SK-N-MC (cell line): Measurements from ENCODE around the gene ZNF142.
A peak's percentile ranks its signal among the peaks of the same experiment; 100 is the strongest.

Source experiments
- DNase-seq: peaks from one replicate; pipeline ENCODE4 v3.0.0-alpha.2; 2011; ENCODE audit warnings: low read depth, low spot score
- H3K27ac ChIP-seq: fragments of 200-600 bp; sonication (generic); 2 replicates; pipeline ENCODE4 v1.5.1; 2016; ENCODE audit warnings: mixed run types
- H3K36me3 ChIP-seq: fragments of 200-600 bp; sonication (generic); 2 replicates; pipeline ENCODE4 v1.6.1; 2017; ENCODE audit warnings: antibody characterized with exemption, low read length, mixed read lengths; ENCODE audit not compliant: insufficient read depth
- H3K4me3 ChIP-seq: fragments of 200-600 bp; sonication (generic); 2 replicates; pipeline ENCODE4 v1.5.1; 2016
- H3K9ac ChIP-seq: fragments of 200-600 bp; sonication (generic); 2 replicates; pipeline ENCODE4 v1.8.0; 2017; ENCODE audit warnings: mixed run types, mixed read lengths; ENCODE audit not compliant: insufficient read length
- H3K9me3 ChIP-seq: fragments of 200-600 bp; sonication (generic); 2 replicates; pipeline ENCODE4 v1.6.1; 2017; ENCODE audit warnings: low read depth, mild to moderate bottlenecking, antibody characterized with exemption, low read length, moderate library complexity, mixed read lengths
- EZH2 ChIP-seq: fragments of 200-600 bp; sonication (generic); IDR thresholded peaks from one replicate; pipeline ENCODE4 v1.6.1; 2017; ENCODE audit warnings: antibody characterized with exemption
- FOXP2 ChIP-seq: optimal IDR thresholded peaks from 2 replicates; pipeline ENCODE3; 2011; ENCODE audit warnings: mild to moderate bottlenecking, moderate library complexity; ENCODE audit not compliant: insufficient read depth; ENCODE audit errors: extremely low read length, control extremely low read depth
- POLR2AphosphoS5 ChIP-seq: IDR thresholded peaks from 2 replicates; pipeline ENCODE4 v1.6.1; 2012; ENCODE audit warnings: mild to moderate bottlenecking, low read depth, low read length, borderline replicate concordance

The ZNF142 gene

DNA sequence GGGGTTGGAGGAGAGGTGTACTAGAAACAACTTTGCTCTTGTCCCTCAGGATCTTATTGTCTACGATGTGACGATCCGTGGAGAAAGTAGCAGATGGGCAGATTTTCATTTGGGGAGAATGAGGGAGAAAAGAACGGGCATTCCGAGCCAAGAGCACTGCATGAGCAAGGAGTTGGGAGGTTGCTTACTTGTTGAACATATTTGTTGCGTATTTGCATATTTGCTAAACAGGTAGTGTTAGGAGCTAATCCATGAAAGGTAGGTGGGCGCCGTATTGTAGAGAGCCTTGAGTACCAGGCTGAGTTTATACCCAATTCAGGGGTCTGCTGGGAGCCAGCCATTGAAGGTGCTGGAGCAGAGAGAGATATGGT lies 550 bp upstream of the ZNF142 start:
- Histone ChIP-seq H3K36me3 (peaks cover 62% of the 10 kb centered on the region), H3K9ac (peak overlapping the region; percentile 96), H3K27ac (no peak overlapping the region), H3K9me3 (no peaks in the 10 kb centered on the region), H3K4me3 (peak overlapping the region; percentile 93)
- TF ChIP-seq POLR2AphosphoS5 (no peak), FOXP2 (no peak), EZH2 (no peak)
- no peak for DNase-seq

- DNase-seq: no peak
- TF ChIP-seq EZH2: no peak
- no peak for TF ChIP-seq FOXP2
- TF ChIP-seq POLR2AphosphoS5: no peak
- Histone ChIP-seq H3K4me3 (peak overlapping the region; percentile 93), H3K9me3 (no peaks in the 10 kb centered on the region), H3K27ac (peak overlapping the region; percentile 56; the same call in 1 of the 2 replicates), H3K9ac (peak overlapping the region; percentile 96), H3K36me3 (peaks cover 62% of the 10 kb centered on the region)
These were observed 659 bp downstream of the ZNF142 start for GRCh38 chr2:218658671-218659257.

- DNase-seq: no peak
- Histone ChIP-seq H3K27ac (no peak overlapping the region), H3K36me3 (peaks cover 65% of the 10 kb centered on the region), H3K9ac (no peak overlapping the region), H3K9me3 (no peaks in the 10 kb centered on the region), H3K4me3 (no peak overlapping the region)
- TF ChIP-seq FOXP2 (no peak), POLR2AphosphoS5 (no peak), EZH2 (no peak)
These were observed 3.7 kb downstream of the ZNF142 start for GRCh38 chr2:218655751-218656150.

DNA sequence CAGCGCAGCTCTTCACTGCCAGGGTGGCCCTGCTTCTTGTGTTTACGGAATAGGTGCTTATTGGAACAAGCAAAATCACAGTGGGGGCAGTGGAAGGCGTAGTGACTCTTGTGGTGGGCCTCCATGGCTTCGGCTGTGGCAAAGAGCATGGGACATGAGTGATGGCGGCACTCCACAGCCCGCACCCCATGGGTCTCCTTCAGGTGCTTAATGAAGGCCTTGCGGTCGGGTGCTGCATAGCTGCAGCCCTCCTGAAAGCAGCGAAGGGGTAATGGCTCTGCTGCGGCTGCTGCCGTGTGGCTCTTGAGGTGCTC lies 10.7 kb downstream of the ZNF142 start:
- Histone ChIP-seq H3K36me3 (peaks cover 90% of the 10 kb centered on the region), H3K9me3 (no peaks in the 10 kb centered on the region), H3K4me3 (no peak overlapping the region), H3K9ac (no peak overlapping the region), H3K27ac (no peak overlapping the region)
- TF ChIP-seq POLR2AphosphoS5: no peak; the same call in 1 of the 2 replicates
- no peak for TF ChIP-seq EZH2
- no peak for TF ChIP-seq FOXP2
- no peak for DNase-seq

GRCh38 chr2:218648088-218648786 lies 11.2 kb downstream of the ZNF142 start:
- TF ChIP-seq POLR2AphosphoS5 (no peak; the same call in 1 of the 2 replicates), EZH2 (no peak), FOXP2 (no peak)
- H3K27ac ChIP-seq: no peak overlapping the region
- H3K36me3 ChIP-seq: peaks cover 91% of the 10 kb centered on the region
- no peak overlapping the region for H3K9ac ChIP-seq
- H3K4me3 ChIP-seq: no peak overlapping the region
- DNase-seq: no peak
- H3K9me3 ChIP-seq: no peaks in the 10 kb centered on the region

DNA sequence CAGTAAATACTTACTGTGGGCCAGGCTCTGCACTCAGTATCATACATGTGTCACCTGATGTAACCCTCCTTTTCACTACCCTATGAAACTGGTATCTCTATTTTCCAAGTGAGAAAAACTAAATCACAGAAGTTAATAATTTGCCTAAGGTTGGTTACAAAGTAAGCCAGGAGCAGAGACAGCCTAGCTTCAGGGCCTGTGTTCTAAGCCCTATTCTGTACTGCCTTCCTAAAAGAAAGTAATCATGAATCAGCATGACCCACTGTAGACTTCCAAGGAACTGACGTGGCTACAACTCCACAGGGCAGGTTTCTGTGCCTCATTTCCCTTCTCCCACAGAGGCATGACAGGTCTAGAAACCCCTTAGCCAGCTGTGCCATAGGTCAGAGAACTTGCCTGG lies 14.3 kb downstream of the ZNF142 start:
- no peak for DNase-seq
- Histone ChIP-seq H3K9me3 (no peaks in the 10 kb centered on the region), H3K4me3 (no peak overlapping the region), H3K36me3 (peaks cover 83% of the 10 kb centered on the region), H3K9ac (no peak overlapping the region), H3K27ac (no peak overlapping the region)
- no peak for TF ChIP-seq EZH2
- no peak for TF ChIP-seq FOXP2
- TF ChIP-seq POLR2AphosphoS5: no peak

DNA sequence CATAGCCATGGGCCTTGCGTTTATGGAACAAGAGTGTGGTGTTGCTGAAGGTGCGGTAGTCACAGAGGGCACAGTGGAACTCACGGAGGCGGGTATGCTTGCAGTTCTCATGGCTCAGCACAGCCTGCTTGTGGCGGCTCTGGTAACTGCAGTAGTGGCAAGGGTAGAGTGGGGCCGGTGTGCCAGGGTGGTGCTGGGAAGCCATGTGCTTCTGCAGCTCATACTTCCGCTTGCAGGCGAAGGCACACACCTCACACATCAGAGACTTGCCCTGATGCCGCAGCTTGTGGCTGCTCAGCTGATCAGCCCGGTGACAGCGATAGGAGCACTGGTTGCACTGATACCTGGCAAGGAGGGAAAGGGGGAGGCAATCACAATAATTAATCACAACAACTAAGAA lies 14.7 kb downstream of the ZNF142 start:
- DNase-seq: no peak
- Histone ChIP-seq H3K4me3 (no peak overlapping the region), H3K36me3 (peaks cover 82% of the 10 kb centered on the region), H3K27ac (no peak overlapping the region), H3K9me3 (no peaks in the 10 kb centered on the region), H3K9ac (no peak overlapping the region)
- no peak for TF ChIP-seq EZH2
- no peak for TF ChIP-seq POLR2AphosphoS5
- no peak for TF ChIP-seq FOXP2

- Histone ChIP-seq H3K4me3 (no peak overlapping the region), H3K9ac (no peak overlapping the region), H3K27ac (no peak overlapping the region), H3K9me3 (no peaks in the 10 kb centered on the region), H3K36me3 (peaks cover 79% of the 10 kb centered on the region)
- no peak for DNase-seq
- TF ChIP-seq FOXP2 (no peak), POLR2AphosphoS5 (no peak), EZH2 (no peak)
These were observed 15.6 kb downstream of the ZNF142 start for GRCh38 chr2:218643751-218644310.
